GM10847 (cell line): ENCODE data around the gene GNG13.

ENCODE experiments used
- POLR2A ChIP-seq: IDR thresholded peaks from 2 replicates; pipeline ENCODE4 v1.6.1; 2011; ENCODE audit not compliant: insufficient read length; ENCODE audit errors: extremely low read depth

The GNG13 gene

DNA sequence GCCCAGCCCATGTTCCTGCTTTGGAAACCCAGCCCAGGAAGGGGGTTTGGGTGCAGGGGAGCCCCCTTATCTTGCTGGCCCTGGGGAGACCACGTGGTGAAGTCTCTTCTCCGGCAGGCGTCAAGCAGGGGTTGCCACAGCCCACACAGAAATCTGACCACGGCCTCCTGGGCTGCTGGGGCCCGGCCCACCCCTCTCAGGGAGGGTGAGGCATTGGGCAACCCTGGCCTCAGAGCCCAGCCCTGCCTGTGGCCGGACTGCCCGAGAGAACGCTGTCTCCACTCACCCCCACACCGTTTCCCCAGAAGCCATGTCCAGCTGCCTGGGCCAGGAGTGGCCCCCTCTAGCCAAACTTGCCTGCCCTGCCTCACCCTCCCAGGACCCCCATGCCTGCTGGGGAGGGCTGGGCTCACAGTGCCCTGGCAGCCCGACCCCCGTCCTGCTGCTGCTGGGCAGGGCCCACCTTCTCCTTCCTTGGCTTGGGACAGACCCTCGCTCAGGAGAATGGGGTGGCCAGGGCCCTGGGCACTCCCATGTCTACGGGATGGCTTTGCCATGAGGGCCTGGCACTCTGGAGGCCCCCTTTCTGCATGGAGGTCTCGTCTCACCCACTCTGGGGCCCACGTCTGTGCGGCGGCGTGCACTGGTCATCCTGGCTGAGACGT, 19.1 kb downstream of the GNG13 start:
- no peak for TF ChIP-seq POLR2A

DNA sequence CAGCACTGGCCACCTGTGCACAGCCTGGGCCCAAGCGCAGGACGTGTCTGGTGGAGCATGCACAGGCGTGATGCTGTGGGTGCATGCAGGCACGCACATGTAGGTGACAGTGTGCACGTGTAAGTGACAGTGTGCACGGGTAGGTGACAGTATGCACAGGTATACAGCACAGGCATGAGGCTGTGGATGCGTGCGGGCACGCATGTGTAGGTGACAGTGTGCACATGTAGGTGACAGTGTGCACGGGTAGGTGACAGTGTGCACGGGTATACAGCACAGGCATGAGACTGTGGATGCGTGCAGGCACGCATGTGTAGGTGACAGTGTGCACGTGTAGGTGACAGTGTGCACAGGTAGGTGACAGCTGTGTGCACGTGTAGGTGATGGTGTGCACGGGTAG, 20.2 kb downstream of the GNG13 start:
- TF ChIP-seq POLR2A, result no peak

GRCh38 chr16:779561-779960, 21.0 kb downstream of the GNG13 start:
- no peak for TF ChIP-seq POLR2A

GRCh38 chr16:778909-779527, 21.5 kb downstream of the GNG13 start:
- no peak for TF ChIP-seq POLR2A

- no peak for TF ChIP-seq POLR2A
Measured at GRCh38 chr16:778447-778846, 22.1 kb downstream of the GNG13 start.

DNA sequence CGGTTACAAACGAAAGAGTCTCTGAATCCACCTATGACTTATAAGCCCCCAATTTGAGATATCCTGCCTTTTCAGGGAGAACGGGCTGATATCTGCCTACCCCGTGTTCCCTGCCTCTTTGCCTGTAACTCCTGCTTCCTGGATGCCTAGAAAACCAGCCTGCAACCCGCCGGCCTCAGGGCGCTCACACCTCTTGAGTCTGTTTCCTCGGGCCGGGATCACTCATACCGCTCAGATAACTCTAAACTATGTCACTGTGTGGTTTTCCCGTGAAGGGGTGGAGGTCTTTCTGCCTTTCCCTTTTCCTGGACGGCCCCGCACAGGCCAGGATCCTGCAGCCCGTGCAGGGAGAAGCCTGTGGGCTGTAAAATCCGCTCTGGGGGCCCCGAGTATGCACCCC, 22.7 kb downstream of the GNG13 start:
- no peak for TF ChIP-seq POLR2A

DNA sequence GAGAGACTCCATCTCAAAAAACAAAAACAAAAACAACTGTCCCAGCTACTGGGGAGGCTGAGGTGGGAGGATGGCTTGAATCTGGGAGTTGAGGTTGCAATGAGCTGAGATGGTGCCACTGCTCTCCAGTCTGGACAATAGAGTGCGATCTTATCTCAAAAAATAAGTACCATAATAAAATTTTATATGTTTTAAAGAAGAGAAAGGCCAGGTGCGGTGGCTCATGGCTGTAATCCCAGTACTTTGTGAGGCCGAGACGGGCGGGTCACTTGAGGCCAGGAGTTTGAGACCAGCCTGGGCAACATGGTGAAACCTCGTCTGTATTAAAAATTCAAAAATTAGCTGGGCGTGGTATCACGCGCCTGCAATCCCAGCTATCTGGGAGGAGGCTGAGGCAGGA, 23.7 kb downstream of the GNG13 start:
- no peak for TF ChIP-seq POLR2A

DNA sequence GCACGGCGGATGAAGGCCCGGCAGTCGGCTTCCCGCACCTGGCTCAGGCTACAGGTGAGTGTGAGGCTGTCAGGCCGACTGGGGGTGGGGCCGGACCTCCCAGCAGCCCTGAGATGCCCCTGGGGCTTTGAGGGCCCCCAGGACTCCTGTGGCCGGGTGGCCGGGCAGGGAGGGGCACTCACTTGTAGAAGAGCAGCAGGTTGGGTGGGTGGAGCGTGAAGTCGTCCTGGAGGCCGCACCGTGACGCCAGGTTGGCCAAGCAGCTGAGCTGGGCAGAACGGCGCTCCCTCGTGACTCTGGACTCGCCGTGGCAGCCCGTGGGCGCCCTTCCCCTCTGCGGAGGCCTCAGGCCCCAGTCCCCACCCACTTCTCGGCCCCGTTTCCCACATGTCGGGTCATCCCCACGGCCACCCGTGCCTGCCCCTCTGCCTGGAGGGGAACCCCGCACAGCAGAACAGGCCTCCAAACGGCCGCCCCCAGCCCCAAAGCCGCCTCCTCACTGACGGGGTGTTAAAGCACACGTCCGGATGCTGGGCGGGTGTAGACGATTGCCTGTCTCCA, 25.2 kb downstream of the GNG13 start:
- TF ChIP-seq POLR2A, result no peak

DNA sequence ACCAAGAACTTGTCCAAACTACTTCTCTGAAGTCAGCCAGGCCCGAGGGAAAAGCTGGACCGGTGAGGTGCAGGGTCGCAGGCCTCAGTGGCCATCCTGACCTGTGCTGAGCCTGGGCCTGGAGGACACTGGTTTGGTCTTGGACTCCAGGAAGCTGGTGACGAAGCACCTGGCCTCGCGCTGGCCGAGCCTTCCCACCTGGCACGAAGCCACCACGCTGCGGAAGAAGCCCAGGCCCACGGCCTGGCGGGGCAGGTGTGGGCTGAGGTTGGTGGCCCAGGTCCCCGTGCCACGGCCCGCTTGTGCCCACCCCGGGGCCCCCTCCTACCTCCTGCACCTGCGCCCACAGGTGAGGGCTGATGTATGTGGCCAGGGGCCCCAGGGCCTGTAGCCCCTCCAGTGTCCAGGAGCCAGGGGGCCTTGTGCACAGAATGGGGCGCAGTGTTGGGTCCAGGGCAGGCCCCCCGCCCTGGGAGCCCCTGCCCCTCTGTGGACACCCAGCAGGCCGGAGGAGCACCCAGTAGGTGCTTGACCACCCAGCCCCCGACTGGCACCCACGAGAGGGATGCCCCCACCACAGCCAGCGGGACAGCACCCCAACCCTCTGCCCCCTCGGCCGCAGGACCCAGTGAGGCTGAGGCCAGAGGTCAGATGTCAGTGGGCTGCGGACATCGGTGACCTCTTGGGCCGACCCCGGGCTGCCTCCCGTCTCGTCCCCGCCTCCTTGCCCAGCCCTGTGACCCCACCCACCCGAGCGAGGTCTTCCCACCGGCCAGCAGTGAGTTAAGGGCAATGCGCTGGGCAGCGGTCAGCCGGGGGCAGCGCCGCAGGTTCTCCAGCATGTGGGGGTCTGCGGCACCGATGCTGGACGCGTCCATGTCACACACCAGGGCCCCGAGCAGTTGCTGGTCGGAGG, 26.2 kb downstream of the GNG13 start:
- TF ChIP-seq POLR2A, result no peak

DNA sequence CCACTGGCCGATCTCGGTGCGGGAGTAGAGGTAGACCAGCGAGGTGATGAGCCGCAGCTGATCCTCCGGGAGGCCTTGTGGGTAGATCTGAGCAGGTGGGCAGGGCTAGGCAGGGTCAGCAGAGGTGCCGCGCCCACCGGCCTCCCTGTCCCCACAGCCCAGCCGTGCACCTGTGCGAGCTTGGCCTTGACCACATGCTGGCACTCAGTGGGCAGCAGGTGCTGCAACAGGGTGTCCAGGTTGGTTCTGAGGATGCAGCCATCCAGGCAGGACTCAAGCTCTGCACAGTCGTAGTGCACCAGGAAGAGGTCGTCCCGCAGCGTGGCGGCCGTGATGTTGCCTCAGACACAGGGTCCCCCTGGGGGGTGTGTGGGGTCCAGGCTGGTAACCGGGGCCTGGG, 27.6 kb downstream of the GNG13 start:
- TF ChIP-seq POLR2A, result no peak

GRCh38 chr16:770411-770810, 30.1 kb downstream of the GNG13 start:
- no peak for TF ChIP-seq POLR2A

DNA sequence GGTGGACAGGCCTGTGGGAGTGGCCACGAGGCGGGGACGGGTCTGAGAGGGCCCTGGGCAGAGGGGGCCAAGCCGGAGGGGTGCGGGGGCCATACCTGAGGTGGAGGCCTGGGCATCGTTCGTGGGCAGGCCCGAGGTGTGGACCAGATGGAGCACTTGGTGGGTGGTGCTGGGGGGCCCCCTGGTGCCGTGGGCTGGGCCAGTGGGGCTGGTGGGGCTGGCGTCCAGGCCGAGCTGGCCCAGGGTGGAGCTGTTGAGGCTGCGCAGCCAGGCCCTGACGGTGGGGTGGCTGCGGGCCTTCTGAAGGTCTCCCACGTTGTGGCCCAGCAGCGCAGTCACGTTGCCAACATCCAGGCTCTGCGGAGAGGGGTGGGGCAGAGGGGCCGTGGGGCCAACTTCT, 30.6 kb downstream of the GNG13 start:
- TF ChIP-seq POLR2A, result no peak

DNA sequence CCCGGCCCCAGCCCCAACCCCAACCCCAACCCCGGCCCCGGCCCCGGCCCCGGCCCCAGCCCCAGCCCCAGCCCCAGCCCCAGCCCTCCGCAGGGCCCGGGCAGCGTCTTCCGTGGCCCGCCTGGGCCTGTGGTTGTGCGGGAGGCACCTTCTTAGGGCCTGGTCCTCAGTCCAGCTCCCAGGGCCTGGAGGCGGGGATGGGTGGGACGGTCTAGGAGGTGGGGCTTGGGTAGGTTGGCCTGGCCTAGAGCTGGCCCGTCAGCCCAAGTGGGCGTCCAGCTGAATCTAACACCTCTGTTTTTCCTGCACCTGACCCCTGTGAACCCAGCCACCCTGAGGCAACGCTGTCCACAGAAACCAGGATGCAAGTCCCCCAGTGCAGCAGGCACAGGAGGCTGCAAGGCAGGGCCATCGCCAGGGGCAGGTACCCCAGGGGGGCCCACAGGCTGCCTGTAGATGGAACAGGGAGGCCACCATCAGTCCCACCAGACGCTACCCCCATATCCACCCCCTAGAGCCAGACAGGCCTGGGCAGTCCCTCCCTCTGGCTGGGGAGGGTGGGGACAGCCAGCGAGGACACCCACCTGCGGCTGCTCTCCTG, 31.2 kb downstream of the GNG13 start:
- TF ChIP-seq POLR2A, result no peak

DNA sequence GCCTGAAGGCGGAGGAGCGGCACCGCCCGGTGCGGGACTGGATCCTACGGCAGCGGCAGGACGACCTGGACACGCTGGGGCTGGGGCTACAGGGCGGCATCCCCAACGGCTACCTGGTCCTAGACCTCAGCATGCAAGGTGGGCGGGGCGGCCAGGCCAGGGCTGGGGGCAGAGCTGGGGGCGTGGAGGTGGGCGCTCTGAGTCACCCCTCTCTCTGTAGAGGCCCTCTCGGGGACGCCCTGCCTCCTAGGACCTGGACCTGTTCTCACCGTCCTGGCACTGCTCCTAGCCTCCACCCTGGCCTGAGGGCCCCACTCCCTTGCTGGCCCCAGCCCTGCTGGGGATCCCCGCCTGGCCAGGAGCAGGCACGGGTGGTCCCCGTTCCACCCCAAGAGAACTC, 32.1 kb downstream of the GNG13 start:
- no peak for TF ChIP-seq POLR2A

- no peak for TF ChIP-seq POLR2A
Measured at GRCh38 chr16:767743-768235, 32.7 kb downstream of the GNG13 start.
